Stimulated activated CD4-positive, alpha-beta T cell treated with anti-CD3 and anti-CD28 coated beads, Interleukin-12 subunit alpha, Interleukin-12 subunit beta, amount 100 ng/mL, for 4 hours (primary cell): ENCODE measurements around the gene TNFSF11.
"Not testable (repeated sequence)": the region's sequence is repeated elsewhere in the genome, so short reads cannot be mapped to it uniquely, and the experiment has no call there.

Experiments used
- DNase-seq: peaks from one replicate; pipeline ENCODE4 v3.0.0-alpha.2; 2020

Gene TNFSF11

GRCh38 chr13:42574011-42574410, at the start of gene TNFSF11:
Gene TNFSF11 (plus strand): TSS chr13:42574152. CDS start chr13:42574304, 152 bp downstream.
- peak; percentile 19 for DNase-seq

GRCh38 chr13:42524487-42525034, 49.4 kb upstream of the TNFSF11 start:
- DNase-seq = no peak

GRCh38 chr13:42525035-42525504, 48.9 kb upstream of the TNFSF11 start:
- no peak for DNase-seq

DNA sequence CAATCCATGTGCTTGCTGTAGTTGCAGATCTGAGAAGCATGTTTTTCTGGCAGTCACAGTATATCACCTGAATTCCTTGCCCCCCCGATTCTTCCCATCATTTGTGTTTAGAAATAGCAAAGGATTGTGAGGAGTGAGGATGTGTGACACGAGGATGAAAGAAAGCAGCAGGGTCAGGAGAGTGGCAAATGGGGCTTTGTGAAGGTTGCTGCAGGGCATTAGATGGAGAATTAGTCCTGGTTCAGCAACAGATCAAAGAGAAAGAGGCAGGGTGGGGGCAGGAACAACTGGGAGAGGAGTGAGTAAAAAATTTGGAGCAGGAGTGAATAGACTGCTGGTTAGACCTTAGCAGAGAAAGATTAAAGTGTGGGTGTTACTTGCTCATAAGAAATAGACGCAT, 47.7 kb upstream of the TNFSF11 start:
- DNase-seq = no peak

DNA sequence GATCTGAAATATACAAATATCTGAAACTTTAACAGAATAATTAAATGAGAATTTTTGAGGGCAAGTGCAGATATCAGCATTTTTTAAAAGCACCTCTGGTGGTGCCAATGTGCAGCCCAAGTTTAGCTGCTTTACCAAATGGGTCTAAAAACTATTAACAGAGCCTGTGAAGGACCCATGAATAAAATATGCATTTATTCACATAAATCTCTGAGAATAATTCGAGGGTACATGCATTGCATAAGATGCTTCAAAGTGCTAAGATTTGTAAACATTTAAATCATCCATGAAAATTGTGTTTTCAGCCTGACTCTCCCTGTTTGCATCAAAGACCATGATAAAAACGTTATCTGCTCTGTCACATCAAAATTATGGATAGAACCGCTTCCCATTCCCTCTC, 47.1 kb upstream of the TNFSF11 start:
- no peak for DNase-seq

DNA sequence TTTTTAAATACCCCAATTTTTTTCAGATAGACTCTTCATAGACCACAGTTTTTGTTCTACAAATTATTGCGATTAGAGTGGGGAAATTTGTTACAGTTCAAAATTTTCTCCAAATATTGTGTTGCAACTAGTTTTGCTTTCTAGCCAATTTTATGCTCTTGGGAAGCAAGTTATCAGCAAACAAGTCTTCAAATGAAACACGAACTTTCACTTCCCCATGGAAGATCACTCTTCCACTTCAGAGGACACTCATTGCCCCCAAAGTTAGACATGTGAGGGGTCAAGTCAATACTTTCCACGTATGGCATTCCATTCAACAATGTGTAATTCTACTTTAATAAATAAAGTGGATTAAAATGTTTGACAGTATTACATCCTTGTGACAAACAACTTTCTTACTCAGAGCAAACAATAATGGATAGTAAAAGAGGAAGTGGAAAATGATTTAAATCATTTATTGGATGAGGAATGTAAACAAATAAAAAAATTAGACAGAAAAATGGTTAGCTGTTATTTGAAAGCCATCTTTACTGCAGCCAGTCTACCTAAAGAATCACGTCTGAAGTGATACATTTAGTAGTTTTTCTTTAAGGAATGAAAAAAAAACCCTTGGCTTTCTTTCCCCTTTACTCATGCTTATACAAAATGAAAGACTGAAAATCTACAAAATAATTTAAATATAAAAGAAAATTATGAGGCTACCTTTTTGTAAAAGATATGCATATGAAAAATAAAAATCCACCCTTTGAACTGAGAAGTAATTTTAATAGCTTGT, 41.2 kb upstream of the TNFSF11 start:
- no peak for DNase-seq

DNA sequence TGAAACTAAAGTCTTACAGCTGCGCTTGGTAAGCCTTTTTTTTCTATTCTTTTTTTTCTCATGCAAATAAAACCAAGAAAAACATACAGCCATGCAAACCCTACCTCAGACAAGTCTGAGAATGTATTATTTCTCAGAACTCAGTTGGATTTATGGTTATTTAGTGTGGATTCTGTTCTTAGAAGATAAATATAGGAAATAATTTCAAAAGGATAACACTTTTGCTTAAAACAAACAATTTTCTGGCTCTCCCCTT, 40.7 kb upstream of the TNFSF11 start:
- DNase-seq = no peak

GRCh38 chr13:42534785-42535184, 39.2 kb upstream of the TNFSF11 start:
- DNase-seq = no peak

DNA sequence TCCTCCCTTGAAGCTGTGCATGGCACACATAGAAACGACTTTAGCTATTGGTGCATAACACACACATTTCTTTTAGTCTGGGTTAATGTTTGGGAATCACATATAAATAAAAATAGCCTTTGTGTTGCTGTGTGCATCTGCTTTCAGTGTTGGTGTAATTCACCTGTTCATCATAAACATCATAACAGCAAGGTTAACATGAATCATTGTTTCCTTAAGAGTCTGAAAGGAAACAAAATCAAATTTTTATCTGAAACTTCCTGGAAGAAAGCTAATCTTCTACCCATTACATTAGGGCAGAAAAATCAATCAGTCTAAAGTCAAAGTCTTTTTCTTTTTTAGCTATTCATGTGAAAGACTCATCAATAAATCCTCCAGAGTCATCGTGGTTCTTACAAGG, 35.0 kb upstream of the TNFSF11 start:
- DNase-seq = no peak

- no peak for DNase-seq
Measured at GRCh38 chr13:42539670-42540069, 34.3 kb upstream of the TNFSF11 start.

GRCh38 chr13:42543215-42543797, 30.6 kb upstream of the TNFSF11 start:
- DNase-seq = no peak

DNA sequence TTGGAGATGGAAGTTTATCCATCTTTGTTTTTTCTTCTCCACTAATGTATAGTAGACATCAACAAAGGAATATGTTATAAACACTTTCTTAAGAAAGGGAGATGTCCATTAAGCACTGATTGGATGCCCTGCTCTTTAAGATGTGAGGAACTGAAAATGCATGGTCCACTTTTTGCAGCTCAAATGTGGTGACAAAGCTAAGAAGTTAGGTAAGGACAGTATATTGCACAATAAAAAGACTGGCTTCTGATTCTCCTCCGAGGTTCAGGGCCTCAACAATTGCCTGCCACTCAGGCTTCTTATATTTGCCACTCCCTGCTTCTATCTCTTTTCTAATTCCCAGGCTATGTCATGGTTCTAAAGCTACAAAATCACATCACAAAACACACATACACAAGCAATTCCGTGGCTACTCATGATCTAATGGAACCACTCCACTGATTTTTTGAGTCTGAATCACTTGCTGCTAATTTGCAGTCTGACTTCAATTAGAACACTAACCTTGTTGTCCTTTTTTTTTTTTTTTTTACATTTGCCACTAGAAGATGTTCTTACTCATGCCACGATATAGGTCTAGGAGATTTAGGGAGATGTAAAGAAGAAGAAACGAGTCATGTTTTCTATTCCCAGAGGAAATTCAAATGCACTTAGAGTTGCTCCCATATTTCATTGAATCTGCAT, 29.6 kb upstream of the TNFSF11 start:
- no peak for DNase-seq

GRCh38 chr13:42545842-42546241, 28.1 kb upstream of the TNFSF11 start:
- no peak for DNase-seq

GRCh38 chr13:42547612-42548011, 26.3 kb upstream of the TNFSF11 start:
- DNase-seq = no peak

DNA sequence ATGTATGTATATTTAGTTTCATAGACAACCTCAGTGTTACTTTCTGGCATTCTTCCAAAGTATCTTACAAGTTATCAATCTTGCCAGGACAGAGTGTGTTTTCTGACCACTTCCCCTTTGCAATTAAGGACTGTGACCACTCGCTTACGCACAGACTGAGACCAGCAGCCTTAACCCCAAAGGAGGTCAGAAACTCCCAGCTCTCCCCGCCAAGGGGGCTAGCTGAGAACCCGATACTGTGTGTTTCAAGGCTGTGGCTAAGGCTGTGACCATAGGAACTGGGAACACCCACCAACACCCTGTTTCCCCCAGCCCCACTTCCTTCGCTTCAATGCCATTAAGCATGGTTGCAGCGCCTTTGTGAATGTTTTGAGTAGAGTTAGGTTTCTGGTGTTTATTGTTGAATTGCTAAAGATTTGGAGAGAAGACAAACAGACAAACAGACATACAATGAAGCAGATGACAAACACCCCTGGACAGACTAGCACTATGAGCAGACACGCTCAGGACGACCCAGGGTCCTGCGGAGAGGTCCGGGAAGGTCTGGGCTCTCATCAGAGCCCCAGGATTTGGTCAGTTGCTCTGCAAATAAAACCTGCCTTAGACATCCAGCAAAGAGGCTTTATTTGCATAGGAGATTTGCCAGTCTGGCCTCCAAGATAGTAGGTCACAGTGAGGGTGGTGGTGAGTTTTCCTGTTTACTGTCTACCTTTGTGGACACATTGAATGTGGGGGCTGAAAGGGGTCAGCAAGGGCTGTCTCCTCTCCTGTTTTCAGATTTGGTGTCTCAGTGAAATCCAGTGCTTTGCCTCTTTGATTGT, 25.0 kb upstream of the TNFSF11 start:
- no peak for DNase-seq

- no peak for DNase-seq
Measured at GRCh38 chr13:42549552-42549936, 24.4 kb upstream of the TNFSF11 start.

DNA sequence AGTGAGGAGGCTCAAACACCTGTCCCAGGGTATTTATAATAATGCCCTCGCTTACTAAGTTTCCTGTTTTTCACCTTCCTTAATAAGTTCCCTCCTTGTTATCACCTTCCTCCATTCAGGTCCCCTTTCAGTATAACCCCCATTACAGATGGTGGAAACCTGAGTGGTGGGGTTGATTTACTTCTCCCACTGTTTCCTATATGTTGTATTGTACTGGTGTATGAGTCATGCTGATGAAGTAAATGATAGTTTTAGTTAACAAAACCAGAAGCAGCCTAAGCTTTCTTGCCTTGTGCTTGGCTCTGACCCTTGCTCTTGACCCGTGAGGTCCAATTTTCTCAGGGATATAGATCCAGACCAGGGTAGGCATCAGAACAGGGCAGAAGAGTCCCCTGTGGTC, 22.3 kb upstream of the TNFSF11 start:
- no peak for DNase-seq

GRCh38 chr13:42553098-42554046, 20.6 kb upstream of the TNFSF11 start:
- no peak for DNase-seq

DNA sequence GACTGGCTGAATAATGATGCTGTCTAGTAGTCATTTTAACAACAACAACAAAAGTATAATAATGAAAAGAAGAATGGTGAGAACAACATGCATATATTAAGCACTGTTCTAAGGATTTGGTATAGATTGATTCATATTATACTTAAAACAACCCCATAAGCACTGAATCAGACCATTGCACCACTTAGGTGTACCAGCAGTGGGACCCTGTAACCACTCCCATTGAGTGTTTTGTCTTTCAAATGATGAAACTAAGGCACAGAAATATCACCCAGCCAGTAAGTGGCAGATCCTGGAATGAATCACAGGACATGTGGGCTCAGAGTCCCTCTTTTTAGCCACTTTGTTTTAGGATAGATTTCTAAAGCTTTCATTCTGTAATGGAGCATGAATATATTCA, 14.9 kb upstream of the TNFSF11 start:
- DNase-seq = no peak

DNA sequence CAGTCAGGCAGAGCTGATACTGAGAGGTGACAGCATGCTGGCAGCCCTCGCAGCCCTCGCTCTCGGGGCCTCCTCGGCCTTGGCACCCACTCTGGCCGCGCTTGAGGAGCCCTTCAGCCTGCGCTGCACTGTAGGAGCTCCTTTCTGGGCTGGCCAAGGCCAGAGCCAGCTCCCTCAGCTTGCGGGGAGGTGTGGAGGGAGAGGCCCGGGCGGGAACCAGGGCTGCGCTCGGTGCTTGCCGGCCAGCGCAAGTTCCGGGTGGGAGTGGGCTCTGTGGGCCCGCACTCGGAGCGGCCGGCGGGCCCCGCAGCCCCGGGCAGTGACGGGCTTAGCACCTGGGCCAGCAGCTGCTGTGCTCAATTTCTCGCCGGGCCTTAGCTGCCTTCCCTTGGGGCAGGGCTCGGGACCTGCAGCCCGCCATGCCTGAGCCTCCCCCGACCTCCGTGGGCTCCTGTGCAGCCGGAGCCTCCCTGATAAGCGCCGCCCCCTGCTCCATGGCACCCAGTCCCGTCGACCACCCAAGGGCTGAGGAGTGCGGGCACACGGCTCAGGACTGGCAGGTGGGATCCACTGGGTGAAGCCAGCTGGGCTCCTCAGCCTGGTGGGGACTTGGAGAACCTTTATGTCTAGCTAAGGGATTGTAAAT, 14.3 kb upstream of the TNFSF11 start:
- DNase-seq = not testable (repeated sequence)

- not testable (repeated sequence) for DNase-seq
Measured at GRCh38 chr13:42560320-42560719, 13.6 kb upstream of the TNFSF11 start.
